Panc1 (cell line): ENCODE measurements around the gene KMT2C. TPM values are rescaled to one million over a fixed set of nuclear protein-coding genes. Genes with fewer than 3 reads are reported as not detected.

Experiments
- ATAC-seq: fragments of 200-7000 bp; cut with Tn5 transposase; 2 replicates; pipeline ENCODE4 v1.9.1; 2020; ENCODE audit warnings: mild to moderate bottlenecking, moderate library complexity
- BruUV-seq: library from RNA; stranded (reverse); fragments of 400-500 nt; replicated peaks from 2 replicates; lab custom pipeline; 2021; lab: Mats Ljungman, UMichigan
- CTCF ChIA-PET: fragments of 300-600 bp; sonication (Branson Sonifier 250); formaldehyde crosslinking; loops from one replicate; lab custom pipeline; 2022; ENCODE audit warnings: antibody characterized with exemption; lab: Charles Lee
- POLR2A ChIA-PET: fragments of 300-600 bp; sonication (Branson Sonifier 250); formaldehyde crosslinking; loops from one replicate; lab custom pipeline; 2022; ENCODE audit warnings: antibody characterized with exemption; lab: Charles Lee
- DNase-seq: peaks from one replicate; pipeline ENCODE4 v3.0.0-alpha.2; 2010; ENCODE audit warnings: low read depth, low spot score
- H3K27ac ChIP-seq: 2 replicates; pipeline ENCODE4 v1.5.1; 2011; ENCODE audit warnings: mild to moderate bottlenecking, low read length, inconsistent platforms
- H3K27me3 ChIP-seq: fragments of 200-500 bp; sonication (Bioruptor generic); 2 replicates; pipeline ENCODE4 v1.6.0; 2014; ENCODE audit warnings: low read length, inconsistent platforms; ENCODE audit not compliant: control insufficient read depth, insufficient read depth
- H3K36me3 ChIP-seq: fragments of 200-500 bp; sonication (Bioruptor generic); 2 replicates; pipeline ENCODE4 v1.5.1; 2014; ENCODE audit warnings: inconsistent platforms, mild to moderate bottlenecking, low read length, moderate library complexity; ENCODE audit not compliant: control insufficient read depth, insufficient read depth
- H3K4me1 ChIP-seq: 2 replicates; pipeline ENCODE4 v1.5.1; 2011; ENCODE audit warnings: inconsistent platforms, mild to moderate bottlenecking, low read length, moderate library complexity; ENCODE audit not compliant: control insufficient read depth, insufficient read depth
- H3K4me3 ChIP-seq, 2 experiments: 2 replicates each; pipeline ENCODE4 v1.5.1; 2011 to 2012; ENCODE audit warnings: low read depth in 2 of 2, low read length in 2 of 2, mild to moderate bottlenecking in 2 of 2, inconsistent platforms in 1 of 2, moderate library complexity in 1 of 2
- H3K9me3 ChIP-seq: fragments of 200-500 bp; sonication (Bioruptor generic); 2 replicates; pipeline ENCODE4 v1.5.1; 2014; ENCODE audit warnings: low read depth, mild to moderate bottlenecking, inconsistent platforms, low read length, moderate library complexity; ENCODE audit not compliant: control insufficient read depth, insufficient read depth
- CTCF ChIP-seq: fragments of 450-650 bp; IDR thresholded peaks from 2 replicates; pipeline ENCODE4 v1.5.1; 2017; ENCODE audit warnings: mild to moderate bottlenecking
- POLR2AphosphoS5 ChIP-seq: IDR thresholded peaks from 2 replicates; pipeline ENCODE4 v1.6.1; 2012; ENCODE audit warnings: mild to moderate bottlenecking, low read depth, low read length, moderate library complexity
- REST ChIP-seq, 2 experiments: IDR thresholded peaks; 2 replicates each; pipeline ENCODE4 v1.6.1; 2011 to 2012; ENCODE audit warnings: low read depth in 2 of 2, control low read depth in 1 of 2, low read length in 1 of 2, mild to moderate bottlenecking in 1 of 2, moderate library complexity in 1 of 2; ENCODE audit not compliant: insufficient read depth in 1 of 2
- SIN3A ChIP-seq: IDR thresholded peaks from 2 replicates; pipeline ENCODE4 v1.6.1; 2012; ENCODE audit warnings: low read depth, mild to moderate bottlenecking, low read length, moderate library complexity, borderline replicate concordance; ENCODE audit not compliant: insufficient read depth
- TCF7L2 ChIP-seq: IDR thresholded peaks from 2 replicates; pipeline ENCODE4 v1.6.1; 2011; ENCODE audit warnings: mild to moderate bottlenecking, low read depth, low read length, inconsistent platforms
- in situ Hi-C: cut with HindIII; loops from 2 replicates; pipeline ENCODE4 v1.10.0; 2016; ENCODE audit warnings: low sequenced_read_pairs, low pct_unique_long_range_greater_than_20kb
- intact Hi-C: fragments of 100-400 bp; cut with micrococcal nuclease; formaldehyde crosslinking; loops from one replicate; pipeline ENCODE4 v1.10.0; 2022; ENCODE audit not compliant: unreplicated experiment
- total RNA-seq: library from RNA; stranded (reverse); gene quantifications from one replicate; pipeline ENCODE4 v1.2.1, GENCODE V29; 2021; ENCODE audit not compliant: unreplicated experiment

KMT2C gene
- total RNA-seq, 1 experiment from 2014 or later, result 42.5 TPM

GRCh38 chr7:152126741-152127140 lies 309.1 kb downstream of the KMT2C start:
- ATAC-seq (no peak), DNase-seq (no peak)
- no TSS peak for BruUV-seq
- Histone ChIP-seq H3K9me3 (no peaks in the 10 kb centered on the region), H3K27ac (no peak overlapping the region), H3K36me3 (peaks cover 16% of the 10 kb centered on the region), H3K4me1 (no peaks in the 10 kb centered on the region), H3K27me3 (no peaks in the 10 kb centered on the region), H3K4me3 (no peak overlapping the region)
- TF ChIP-seq CTCF (no peak), POLR2AphosphoS5 (no peak), SIN3A (no peak)
- POLR2A ChIA-PET, result no interaction called here
- intact Hi-C loops, result no loop called here
- in situ Hi-C loops, result no loop called here
- CTCF ChIA-PET, result no interaction called here

DNA sequence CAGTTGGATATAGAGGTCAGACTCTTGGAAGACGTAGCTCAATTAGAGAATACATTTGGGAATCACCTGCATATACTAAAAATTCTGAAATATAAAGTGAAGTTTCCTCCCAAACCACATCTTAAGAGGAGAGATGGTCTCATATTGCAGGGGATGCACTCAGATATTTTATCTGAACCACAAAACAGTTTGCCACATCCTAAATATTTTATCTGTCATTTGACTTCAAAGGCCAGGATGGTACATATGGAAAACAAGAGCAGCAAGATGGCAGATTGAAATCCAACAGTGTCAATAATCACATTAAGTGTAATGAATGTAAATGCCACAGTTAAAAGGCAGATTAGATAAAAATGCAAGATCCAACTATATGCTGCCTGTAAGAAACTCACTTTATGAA lies 313.3 kb downstream of the KMT2C start:
- no TSS peak for BruUV-seq
- in situ Hi-C loops, result no loop called here
- Histone ChIP-seq H3K27ac (no peak overlapping the region), H3K4me1 (no peaks in the 10 kb centered on the region), H3K4me3 (no peak overlapping the region), H3K27me3 (no peaks in the 10 kb centered on the region), H3K9me3 (no peaks in the 10 kb centered on the region), H3K36me3 (peaks cover 17% of the 10 kb centered on the region)
- ChIA-PET CTCF (no interaction called here), POLR2A (no interaction called here)
- intact Hi-C loops, result no loop called here
- ATAC-seq (no peak), DNase-seq (no peak)
- TF ChIP-seq POLR2AphosphoS5 (no peak), TCF7L2 (no peak), REST (IDR thresholded peaks at IDR 0.05; ENCODE audit: insufficient read depth in 1 of 2, low read depth in 2 of 2, low read length in 1 of 2) (no peak), SIN3A (no peak), CTCF (no peak)
